Lower leg skin (tissue), 4 donors: ENCODE results near the gene WDR4. TPM values are rescaled to one million over a fixed set of nuclear protein-coding genes. Genes with fewer than 3 reads are reported as not detected.
"Not testable (repeated sequence)": the region's sequence is repeated elsewhere in the genome, so short reads cannot be mapped to it uniquely, and the experiment has no call there.

Experiments
- DNase-seq, 2 donors: peaks; one replicate each; pipeline ENCODE4 v3.0.0-alpha.2; 2019; ENCODE audit warnings: low spot score in 2 of 2
- H3K4me3 ChIP-seq: fragments of 200-600 bp; sonication (generic); 2 replicates; pipeline ENCODE4 v1.5.1; 2017; ENCODE audit warnings: mild to moderate bottlenecking, low read depth; ENCODE audit not compliant: poor library complexity, severe bottlenecking
- POLR2A ChIP-seq, 2 donors: fragments of 450-650 bp; IDR thresholded peaks; one replicate each; pipeline ENCODE4 v1.6.1; 2016 to 2017; ENCODE audit warnings: antibody characterized with exemption in 2 of 2, mild to moderate bottlenecking in 1 of 2, moderate library complexity in 1 of 2
- WGBS, 2 donors: methylation state at CpG; one replicate each; pipeline ENCODE4 v1.1.5; 2018; 5-methylcytosine and 5-hydroxymethylcytosine counted together
- intact Hi-C: fragments of 100-400 bp; cut with DNase I; formaldehyde crosslinking; loops from one replicate; pipeline ENCODE4 v1.15.0; 2023; ENCODE audit warnings: low total_unique reads
- total RNA-seq, 4 donors: library from RNA; depleted of rRNA; stranded (reverse); fragments of >200 nt; gene quantifications; one replicate each; pipeline ENCODE4 v1.1.0, GENCODE V29; 2016
- TF ChIP-seq, protein P1 (sequence below), 3 donors: fragments of 450-650 bp; IDR thresholded peaks; one replicate each; pipeline ENCODE4 v1.5.1; 2016; ENCODE audit warnings: antibody characterized with exemption in 3 of 3, mild to moderate bottlenecking in 3 of 3, moderate library complexity in 2 of 3

Gene WDR4
- total RNA-seq, 4 donors from 2014 or later: 10.3 to 17.4 (median 12.0) TPM

GRCh38 chr21:42849759-42850412 lies 29.5 kb downstream of the WDR4 start:
- intact Hi-C loops: no loop called here
- no peak overlapping the region for H3K4me3 ChIP-seq
- no peak for TF ChIP-seq POLR2A (IDR thresholded peaks at IDR 0.05)
- TF ChIP-seq, protein P1, sequence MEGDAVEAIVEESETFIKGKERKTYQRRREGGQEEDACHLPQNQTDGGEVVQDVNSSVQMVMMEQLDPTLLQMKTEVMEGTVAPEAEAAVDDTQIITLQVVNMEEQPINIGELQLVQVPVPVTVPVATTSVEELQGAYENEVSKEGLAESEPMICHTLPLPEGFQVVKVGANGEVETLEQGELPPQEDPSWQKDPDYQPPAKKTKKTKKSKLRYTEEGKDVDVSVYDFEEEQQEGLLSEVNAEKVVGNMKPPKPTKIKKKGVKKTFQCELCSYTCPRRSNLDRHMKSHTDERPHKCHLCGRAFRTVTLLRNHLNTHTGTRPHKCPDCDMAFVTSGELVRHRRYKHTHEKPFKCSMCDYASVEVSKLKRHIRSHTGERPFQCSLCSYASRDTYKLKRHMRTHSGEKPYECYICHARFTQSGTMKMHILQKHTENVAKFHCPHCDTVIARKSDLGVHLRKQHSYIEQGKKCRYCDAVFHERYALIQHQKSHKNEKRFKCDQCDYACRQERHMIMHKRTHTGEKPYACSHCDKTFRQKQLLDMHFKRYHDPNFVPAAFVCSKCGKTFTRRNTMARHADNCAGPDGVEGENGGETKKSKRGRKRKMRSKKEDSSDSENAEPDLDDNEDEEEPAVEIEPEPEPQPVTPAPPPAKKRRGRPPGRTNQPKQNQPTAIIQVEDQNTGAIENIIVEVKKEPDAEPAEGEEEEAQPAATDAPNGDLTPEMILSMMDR (IDR thresholded peaks at IDR 0.05): no peak
- no peak for DNase-seq
- 93 to 96% methylated on average over 28 to 29 of the region's 29 CpGs for WGBS, 2 donors

GRCh38 chr21:42848932-42849758 lies 30.2 kb downstream of the WDR4 start:
- no peak for DNase-seq
- 89 to 92% methylated on average over 54 of the region's 54 CpGs for WGBS, 2 donors
- no peak overlapping the region for H3K4me3 ChIP-seq
- intact Hi-C loops: no loop called here
- TF ChIP-seq POLR2A (IDR thresholded peaks at IDR 0.05): no peak
- TF ChIP-seq, protein P1 (IDR thresholded peaks at IDR 0.05): no peak

GRCh38 chr21:42848144-42848931 lies 31.0 kb downstream of the WDR4 start:
- DNase-seq, H3K4me3 ChIP-seq, intact Hi-C loops: not testable (repeated sequence)
- WGBS, 2 donors: 95 to 96% methylated on average over 53 to 95 of the region's 95 CpGs

GRCh38 chr21:42847726-42848125 lies 31.6 kb downstream of the WDR4 start:
- TF ChIP-seq, protein P1 (IDR thresholded peaks at IDR 0.05): no peak
- no peak for TF ChIP-seq POLR2A (IDR thresholded peaks at IDR 0.05)
- peak in 1 of 2 donors; percentile 26 for DNase-seq
- intact Hi-C loops: no loop called here
- WGBS, 2 donors: 89 to 92% methylated on average over 4 of the region's 4 CpGs
- H3K4me3 ChIP-seq: no peak overlapping the region

- intact Hi-C loops: no loop called here
- TF ChIP-seq POLR2A (IDR thresholded peaks at IDR 0.05): no peak
- TF ChIP-seq, protein P1 (IDR thresholded peaks at IDR 0.05): no peak
- WGBS, 2 donors: 83 to 87% methylated on average over 18 of the region's 18 CpGs
- DNase-seq: peak in 1 of 2 donors; percentile 64
- no peak overlapping the region for H3K4me3 ChIP-seq
Measured at GRCh38 chr21:42847051-42847707, 32.2 kb downstream of the WDR4 start.
